HEK293T (cell line): ENCODE data around the gene RBP2.

ENCODE experiments used
- BHLHE40 ChIP-seq: fragments of 450-650 bp; IDR thresholded peaks from 2 replicates; pipeline ENCODE4 v1.6.1; 2016; ENCODE audit warnings: mild to moderate bottlenecking, moderate library complexity, borderline replicate concordance
- ELF4 ChIP-seq: fragments of 450-650 bp; IDR thresholded peaks from 2 replicates; pipeline ENCODE4 v1.6.1; 2017; ENCODE audit warnings: antibody characterized with exemption
- LEF1 ChIP-seq: fragments of 450-650 bp; IDR thresholded peaks from 2 replicates; pipeline ENCODE4 v1.6.1; 2017; ENCODE audit warnings: mild to moderate bottlenecking, borderline replicate concordance
- TARDBP ChIP-seq: fragments of 450-650 bp; IDR thresholded peaks from 2 replicates; pipeline ENCODE4 v1.6.1; 2016
- TF ChIP-seq, protein P1 (sequence below): fragments of 450-650 bp; IDR thresholded peaks from 2 replicates; pipeline ENCODE4 v1.6.1; 2016

DNA sequence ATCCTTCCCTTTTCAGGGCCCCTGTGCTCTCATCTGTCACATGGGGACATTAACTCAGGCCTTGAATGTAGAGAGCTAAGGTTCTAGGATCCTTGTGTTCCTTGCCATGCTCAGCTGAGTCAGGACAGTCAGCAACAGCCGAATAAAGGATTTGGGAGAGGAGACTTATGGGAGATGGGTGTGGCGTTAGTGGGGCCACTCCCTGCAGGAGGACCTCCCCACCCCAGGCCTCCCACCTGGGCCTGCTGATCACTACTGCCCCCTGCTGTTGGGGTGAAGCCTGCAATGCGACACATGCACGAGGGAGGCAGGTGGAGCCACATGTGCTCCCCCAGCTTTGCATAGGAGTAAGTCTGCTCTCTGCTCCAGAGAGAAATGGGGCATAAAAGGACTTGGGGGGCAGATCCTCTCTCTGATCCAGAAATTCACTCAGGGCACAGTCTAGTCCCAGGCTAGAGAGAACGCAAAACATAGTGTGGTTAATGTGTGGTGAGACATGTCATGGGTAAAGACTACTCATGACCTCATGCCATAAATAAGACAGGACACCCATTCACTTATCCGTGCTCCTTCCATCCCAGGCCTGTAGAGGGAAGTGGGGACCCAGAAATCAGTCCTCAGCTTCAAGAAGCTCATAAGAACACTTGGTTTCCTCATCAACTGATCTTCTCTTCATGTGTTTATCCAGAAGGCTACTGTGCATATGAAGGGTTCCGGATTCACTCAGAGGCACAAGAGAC, 43.9 kb upstream of the RBP2 start:
- no peak for TF ChIP-seq LEF1
- TF ChIP-seq ELF4 = no peak
- no peak for TF ChIP-seq TARDBP
- TF ChIP-seq, protein P1, sequence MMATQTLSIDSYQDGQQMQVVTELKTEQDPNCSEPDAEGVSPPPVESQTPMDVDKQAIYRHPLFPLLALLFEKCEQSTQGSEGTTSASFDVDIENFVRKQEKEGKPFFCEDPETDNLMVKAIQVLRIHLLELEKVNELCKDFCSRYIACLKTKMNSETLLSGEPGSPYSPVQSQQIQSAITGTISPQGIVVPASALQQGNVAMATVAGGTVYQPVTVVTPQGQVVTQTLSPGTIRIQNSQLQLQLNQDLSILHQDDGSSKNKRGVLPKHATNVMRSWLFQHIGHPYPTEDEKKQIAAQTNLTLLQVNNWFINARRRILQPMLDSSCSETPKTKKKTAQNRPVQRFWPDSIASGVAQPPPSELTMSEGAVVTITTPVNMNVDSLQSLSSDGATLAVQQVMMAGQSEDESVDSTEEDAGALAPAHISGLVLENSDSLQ = no peak
- TF ChIP-seq BHLHE40 = no peak
